ENCODE data around the gene SIGLEC1.

SIGLEC1 gene

GRCh38 chr20:3738111-3739053 lies 26.0 kb upstream of the SIGLEC1 start:
- Histone ChIP-seq H3K9ac (ENCODE audit: low read depth in 1 of 2, low read length in 2 of 2) (no peak overlapping the region), H3K36me3 (ENCODE audit: control insufficient read depth in 1 of 2, insufficient read depth in 2 of 2, low read length in 2 of 2) (no peaks in the 10 kb centered on the region), H3K27ac (ENCODE audit: low read depth, low read length) (no peak overlapping the region), H3K9me3 (ENCODE audit: control insufficient read depth in 1 of 2, low read length in 2 of 2) (no peaks in the 10 kb centered on the region), H3K4me3 (ENCODE audit: low read depth in 1 of 2, low read length in 2 of 2) (no peak overlapping the region), H3K4me1 (ENCODE audit: control insufficient read depth in 1 of 2, insufficient read depth in 2 of 2, low read length in 2 of 2) (peaks cover 23 to 26% of the 10 kb centered on the region in 2 donors), H3K27me3 (ENCODE audit: control insufficient read depth in 1 of 2, insufficient read depth in 2 of 2, low read length in 2 of 2) (peaks cover under 1% of the 10 kb centered on the region in 2 donors)

GRCh38 chr20:3735768-3736167 lies 23.4 kb upstream of the SIGLEC1 start:
- Histone ChIP-seq H3K4me1 (ENCODE audit: control insufficient read depth in 1 of 2, insufficient read depth in 2 of 2, low read length in 2 of 2) (peaks cover 23 to 26% of the 10 kb centered on the region in 2 donors), H3K27ac (ENCODE audit: low read depth, low read length) (no peak overlapping the region), H3K27me3 (ENCODE audit: control insufficient read depth in 1 of 2, insufficient read depth in 2 of 2, low read length in 2 of 2) (peaks cover 14 to 17% of the 10 kb centered on the region in 2 donors), H3K4me3 (ENCODE audit: low read depth in 1 of 2, low read length in 2 of 2) (no peak overlapping the region), H3K36me3 (ENCODE audit: control insufficient read depth in 1 of 2, insufficient read depth in 2 of 2, low read length in 2 of 2) (no peaks in the 10 kb centered on the region), H3K9ac (ENCODE audit: low read depth in 1 of 2, low read length in 2 of 2) (no peak overlapping the region), H3K9me3 (ENCODE audit: control insufficient read depth in 1 of 2, low read length in 2 of 2) (no peaks in the 10 kb centered on the region)

- Histone ChIP-seq H3K27me3 (ENCODE audit: control insufficient read depth in 1 of 2, insufficient read depth in 2 of 2, low read length in 2 of 2) (peaks cover 15 to 17% of the 10 kb centered on the region in 2 donors), H3K9me3 (ENCODE audit: control insufficient read depth in 1 of 2, low read length in 2 of 2) (no peaks in the 10 kb centered on the region), H3K4me1 (ENCODE audit: control insufficient read depth in 1 of 2, insufficient read depth in 2 of 2, low read length in 2 of 2) (peaks cover 23 to 26% of the 10 kb centered on the region in 2 donors), H3K4me3 (ENCODE audit: low read depth in 1 of 2, low read length in 2 of 2) (no peak overlapping the region), H3K27ac (ENCODE audit: low read depth, low read length) (no peak overlapping the region), H3K36me3 (ENCODE audit: control insufficient read depth in 1 of 2, insufficient read depth in 2 of 2, low read length in 2 of 2) (no peaks in the 10 kb centered on the region), H3K9ac (ENCODE audit: low read depth in 1 of 2, low read length in 2 of 2) (no peak overlapping the region)
Observed at GRCh38 chr20:3734111-3734843, 21.9 kb upstream of the SIGLEC1 start.

- Histone ChIP-seq H3K4me3 (ENCODE audit: low read depth in 1 of 2, low read length in 2 of 2) (no peak overlapping the region), H3K27me3 (ENCODE audit: control insufficient read depth in 1 of 2, insufficient read depth in 2 of 2, low read length in 2 of 2) (peaks cover 15 to 18% of the 10 kb centered on the region in 2 donors), H3K36me3 (ENCODE audit: control insufficient read depth in 1 of 2, insufficient read depth in 2 of 2, low read length in 2 of 2) (no peaks in the 10 kb centered on the region), H3K9ac (ENCODE audit: low read depth in 1 of 2, low read length in 2 of 2) (no peak overlapping the region), H3K4me1 (ENCODE audit: control insufficient read depth in 1 of 2, insufficient read depth in 2 of 2, low read length in 2 of 2) (peaks cover 22 to 23% of the 10 kb centered on the region in 2 donors), H3K27ac (ENCODE audit: low read depth, low read length) (no peak overlapping the region), H3K9me3 (ENCODE audit: control insufficient read depth in 1 of 2, low read length in 2 of 2) (no peaks in the 10 kb centered on the region)
Observed at GRCh38 chr20:3733119-3733995, 21.0 kb upstream of the SIGLEC1 start.

DNA sequence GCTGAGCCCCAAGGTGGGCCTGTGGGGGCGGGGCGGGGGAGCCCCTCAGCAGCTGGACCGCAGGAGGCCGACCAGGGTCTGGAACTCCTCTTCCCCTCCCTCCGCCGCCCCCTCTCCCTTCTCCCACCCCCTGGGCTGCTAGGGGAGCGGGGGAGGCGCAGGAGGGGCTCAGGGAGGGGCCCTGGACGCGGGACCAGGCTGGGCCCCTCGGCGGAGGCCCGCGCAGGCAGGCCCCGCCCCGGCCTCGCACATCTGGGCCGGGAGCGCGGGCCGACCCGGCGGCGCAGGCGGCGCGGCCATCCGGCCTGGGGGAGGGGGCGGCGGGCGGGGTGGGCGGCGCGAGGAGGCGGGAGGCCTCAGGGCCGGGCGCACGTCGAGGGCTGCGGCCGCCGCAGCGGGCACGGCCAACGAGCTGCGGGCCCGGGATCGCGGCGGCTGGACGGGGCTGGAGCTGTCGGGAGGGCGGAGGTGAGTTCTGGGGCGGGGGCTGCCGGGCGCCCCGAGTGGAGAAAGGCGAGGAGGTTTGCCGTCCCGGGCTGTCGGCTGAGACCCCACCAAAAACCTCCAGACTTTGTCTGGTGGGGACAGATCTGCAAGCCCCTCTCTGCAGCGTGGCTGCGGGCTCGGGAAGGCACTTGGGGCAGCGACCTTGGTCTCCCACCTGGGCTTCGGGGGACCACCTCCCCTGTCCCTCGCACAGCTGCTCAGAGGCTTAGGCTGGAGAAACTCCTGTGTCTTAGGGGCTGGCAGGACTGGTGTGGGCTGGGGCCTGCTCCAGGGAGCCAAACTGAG lies 20.1 kb upstream of the SIGLEC1 start, which contains the start of gene HSPA12B:
HSPA12B (plus strand) TSS at position 359 of the 792 bp plus-strand sequence. CDS start 5,990 bp downstream, outside the sequence.
- Histone ChIP-seq H3K36me3 (ENCODE audit: control insufficient read depth in 1 of 2, insufficient read depth in 2 of 2, low read length in 2 of 2) (no peaks in the 10 kb centered on the region), H3K4me3 (ENCODE audit: low read depth in 1 of 2, low read length in 2 of 2) (no peak within 1 kb of the TSS), H3K27me3 (ENCODE audit: control insufficient read depth in 1 of 2, insufficient read depth in 2 of 2, low read length in 2 of 2) (peaks cover 15 to 22% of the 10 kb centered on the region in 2 donors), H3K27ac (ENCODE audit: low read depth, low read length) (no peak within 1 kb of the TSS), H3K9ac (ENCODE audit: low read depth in 1 of 2, low read length in 2 of 2) (no peak within 1 kb of the TSS), H3K4me1 (ENCODE audit: control insufficient read depth in 1 of 2, insufficient read depth in 2 of 2, low read length in 2 of 2) (peaks cover 22 to 23% of the 10 kb centered on the region in 2 donors), H3K9me3 (ENCODE audit: control insufficient read depth in 1 of 2, low read length in 2 of 2) (no peaks in the 10 kb centered on the region)

DNA sequence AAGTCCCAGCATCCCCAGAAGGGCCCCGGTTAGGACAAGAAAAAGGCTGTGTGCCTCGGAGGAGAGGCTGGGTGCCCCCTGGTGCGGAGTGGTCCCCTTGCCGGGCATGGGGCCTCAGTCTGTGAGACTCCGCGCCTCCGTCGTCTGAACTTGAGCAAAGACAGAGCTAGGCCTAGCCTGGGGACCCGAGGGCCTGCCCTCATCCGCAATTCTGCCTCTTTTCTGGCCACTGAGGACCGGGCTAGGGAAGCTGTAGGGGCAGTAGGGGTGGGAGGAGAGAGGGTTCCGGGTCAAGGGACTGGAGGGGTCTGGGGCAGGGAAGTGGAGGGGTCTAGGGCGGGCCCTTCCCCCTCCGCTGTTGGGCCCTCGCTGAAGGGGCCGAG lies 19.5 kb upstream of the SIGLEC1 start:
- Histone ChIP-seq H3K27me3 (ENCODE audit: control insufficient read depth in 1 of 2, insufficient read depth in 2 of 2, low read length in 2 of 2) (peaks cover 15 to 22% of the 10 kb centered on the region in 2 donors), H3K4me3 (ENCODE audit: low read depth in 1 of 2, low read length in 2 of 2) (no peak overlapping the region), H3K4me1 (ENCODE audit: control insufficient read depth in 1 of 2, insufficient read depth in 2 of 2, low read length in 2 of 2) (peaks cover 22 to 23% of the 10 kb centered on the region in 2 donors), H3K9ac (ENCODE audit: low read depth in 1 of 2, low read length in 2 of 2) (no peak overlapping the region), H3K36me3 (ENCODE audit: control insufficient read depth in 1 of 2, insufficient read depth in 2 of 2, low read length in 2 of 2) (no peaks in the 10 kb centered on the region), H3K9me3 (ENCODE audit: control insufficient read depth in 1 of 2, low read length in 2 of 2) (no peaks in the 10 kb centered on the region), H3K27ac (ENCODE audit: low read depth, low read length) (no peak overlapping the region)

- H3K4me3 ChIP-seq (ENCODE audit: low read depth in 1 of 2, low read length in 2 of 2) = no peak overlapping the region
- H3K27me3 ChIP-seq (ENCODE audit: control insufficient read depth in 1 of 2, insufficient read depth in 2 of 2, low read length in 2 of 2) = peaks cover 15 to 22% of the 10 kb centered on the region in 2 donors
- H3K36me3 ChIP-seq (ENCODE audit: control insufficient read depth in 1 of 2, insufficient read depth in 2 of 2, low read length in 2 of 2) = no peaks in the 10 kb centered on the region
- H3K4me1 ChIP-seq (ENCODE audit: control insufficient read depth in 1 of 2, insufficient read depth in 2 of 2, low read length in 2 of 2) = peaks cover 18 to 20% of the 10 kb centered on the region in 2 donors
- H3K9me3 ChIP-seq (ENCODE audit: control insufficient read depth in 1 of 2, low read length in 2 of 2) = no peaks in the 10 kb centered on the region
- no peak overlapping the region for H3K9ac ChIP-seq (ENCODE audit: low read depth in 1 of 2, low read length in 2 of 2)
- H3K27ac ChIP-seq (ENCODE audit: low read depth, low read length) = no peak overlapping the region
Observed at GRCh38 chr20:3730803-3731672, 18.6 kb upstream of the SIGLEC1 start.

DNA sequence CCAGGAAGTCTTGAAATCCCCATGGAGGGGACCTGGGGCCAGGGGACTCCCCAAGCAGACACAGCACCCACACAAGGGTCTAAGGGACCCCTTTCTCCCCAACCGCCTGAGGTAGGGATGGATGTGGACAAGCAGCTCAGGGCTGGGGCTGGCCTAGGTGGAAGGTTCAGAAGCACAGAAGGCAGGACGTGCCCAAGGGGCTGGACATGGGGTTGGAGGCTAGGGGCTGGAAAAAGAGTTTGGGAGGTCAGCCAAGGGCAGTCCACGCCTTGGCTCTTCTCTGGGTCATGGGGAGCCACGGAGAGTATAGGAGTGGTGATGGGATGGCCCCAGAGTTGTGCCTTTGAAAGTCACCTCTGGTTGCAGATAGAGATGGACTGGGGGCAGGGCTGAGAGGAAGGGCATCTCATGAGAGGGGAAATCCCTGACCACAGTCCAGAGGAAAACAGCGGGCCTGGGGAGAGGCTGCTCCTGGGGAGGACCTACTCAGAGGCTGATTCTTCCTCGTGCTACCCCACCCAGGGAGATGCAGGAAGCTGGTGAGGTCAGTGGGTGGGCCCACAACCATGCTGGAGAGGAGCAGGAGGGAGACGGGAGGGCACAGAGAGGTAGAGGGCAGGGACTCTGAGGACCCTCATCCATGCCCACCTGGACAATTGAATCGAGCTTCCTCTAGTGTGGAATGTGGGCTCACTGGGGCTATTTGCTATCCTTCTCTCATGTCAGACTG lies 17.6 kb upstream of the SIGLEC1 start:
- Histone ChIP-seq H3K9me3 (ENCODE audit: control insufficient read depth in 1 of 2, low read length in 2 of 2) (no peaks in the 10 kb centered on the region), H3K27ac (ENCODE audit: low read depth, low read length) (no peak overlapping the region), H3K36me3 (ENCODE audit: control insufficient read depth in 1 of 2, insufficient read depth in 2 of 2, low read length in 2 of 2) (no peaks in the 10 kb centered on the region), H3K9ac (ENCODE audit: low read depth in 1 of 2, low read length in 2 of 2) (no peak overlapping the region), H3K4me3 (ENCODE audit: low read depth in 1 of 2, low read length in 2 of 2) (no peak overlapping the region), H3K27me3 (ENCODE audit: control insufficient read depth in 1 of 2, insufficient read depth in 2 of 2, low read length in 2 of 2) (peaks cover 15 to 22% of the 10 kb centered on the region in 2 donors), H3K4me1 (ENCODE audit: control insufficient read depth in 1 of 2, insufficient read depth in 2 of 2, low read length in 2 of 2) (peaks cover 10 to 13% of the 10 kb centered on the region in 2 donors)
